Mesenchymal stem cell (in vitro differentiated cells and primary cell): ENCODE measurements around the gene CAPN5.

Source experiments
- DNase-seq: peaks from one replicate; pipeline ENCODE4 v3.0.0-alpha.2; 2013
- H2AFZ ChIP-seq: one replicate; pipeline ENCODE4 v1.6.1; 2013; ENCODE audit warnings: low read depth, mild to moderate bottlenecking, control low read depth, inconsistent platforms, low read length, moderate library complexity
- H2AK5ac ChIP-seq: 2 replicates; pipeline ENCODE4 v1.6.1; 2013; ENCODE audit warnings: low read length, moderate library complexity, mild to moderate bottlenecking, inconsistent platforms; ENCODE audit not compliant: severe bottlenecking
- H2BK120ac ChIP-seq: one replicate; pipeline ENCODE4 v1.6.1; 2013; ENCODE audit warnings: low read depth, mild to moderate bottlenecking, inconsistent platforms, low read length, moderate library complexity
- H2BK12ac ChIP-seq, 2 experiments: one replicate each; pipeline ENCODE4 v1.6.1; 2013; ENCODE audit warnings: inconsistent platforms in 2 of 2, low read length in 2 of 2, mild to moderate bottlenecking in 2 of 2, moderate library complexity in 2 of 2, control low read depth in 1 of 2
- H2BK15ac ChIP-seq: one replicate; pipeline ENCODE4 v1.6.1; 2013; ENCODE audit warnings: mild to moderate bottlenecking, low read depth, inconsistent platforms; ENCODE audit not compliant: poor library complexity, severe bottlenecking
- H2BK5ac ChIP-seq: 2 replicates; pipeline ENCODE4 v1.6.1; 2013; ENCODE audit warnings: low read depth, mild to moderate bottlenecking, low read length, control low read depth, inconsistent platforms; ENCODE audit not compliant: poor library complexity, severe bottlenecking
- H3K14ac ChIP-seq, 2 experiments: one replicate each; pipeline ENCODE4 v1.6.1; 2013; ENCODE audit warnings: inconsistent platforms in 2 of 2, low read length in 2 of 2, control low read depth in 1 of 2, mild to moderate bottlenecking in 1 of 2, moderate library complexity in 1 of 2
- H3K18ac ChIP-seq, 2 experiments: one replicate each; pipeline ENCODE4 v1.6.1; 2013; ENCODE audit warnings: inconsistent platforms in 2 of 2, low read length in 2 of 2, control low read depth in 1 of 2, low read depth in 1 of 2, mild to moderate bottlenecking in 1 of 2
- H3K23ac ChIP-seq, 2 experiments: one replicate each; pipeline ENCODE4 v1.6.1; 2013; ENCODE audit warnings: inconsistent platforms in 2 of 2, low read length in 2 of 2, mild to moderate bottlenecking in 2 of 2, moderate library complexity in 2 of 2, control low read depth in 1 of 2
- H3K27ac ChIP-seq: 2 replicates; pipeline ENCODE4 v1.5.1; 2013; ENCODE audit warnings: mild to moderate bottlenecking, moderate library complexity, low read length, control low read depth, inconsistent platforms; ENCODE audit not compliant: poor library complexity, severe bottlenecking
- H3K27me3 ChIP-seq, 2 experiments: 2 replicates each; pipeline versions ENCODE4 v1.6.1 to v1.7.0; 2013; ENCODE audit warnings: low read length in 2 of 2, mild to moderate bottlenecking in 2 of 2, moderate library complexity in 2 of 2, control low read depth in 1 of 2, inconsistent platforms in 1 of 2; ENCODE audit not compliant: control insufficient read depth in 1 of 2, insufficient read depth in 1 of 2
- H3K36me3 ChIP-seq, 2 experiments: 2 replicates each; pipeline versions ENCODE4 v1.6.1 to v1.7.0; 2013; ENCODE audit warnings: low read length in 2 of 2, control low read depth in 1 of 2, inconsistent platforms in 1 of 2, low read depth in 1 of 2, mild to moderate bottlenecking in 1 of 2; ENCODE audit not compliant: insufficient read depth in 2 of 2, control insufficient read depth in 1 of 2
- H3K4ac ChIP-seq, 2 experiments: one replicate each; pipeline ENCODE4 v1.6.1; 2013; ENCODE audit warnings: inconsistent platforms in 2 of 2, low read length in 2 of 2, mild to moderate bottlenecking in 2 of 2, moderate library complexity in 2 of 2, control low read depth in 1 of 2, low read depth in 1 of 2
- H3K4me1 ChIP-seq: 2 replicates; pipeline ENCODE4 v1.6.1; 2013; ENCODE audit warnings: low read depth, low read length, control low read depth; ENCODE audit not compliant: control insufficient read depth, insufficient read depth
- H3K4me2 ChIP-seq: 2 replicates; pipeline ENCODE4 v1.6.1; 2013; ENCODE audit warnings: low read length, mild to moderate bottlenecking, inconsistent platforms; ENCODE audit not compliant: poor library complexity, severe bottlenecking
- H3K4me3 ChIP-seq, 2 experiments: 2 replicates each; pipeline versions ENCODE4 v1.5.1 to v1.7.0; 2013; ENCODE audit warnings: low read length in 2 of 2, mild to moderate bottlenecking in 2 of 2, control low read depth in 1 of 2, low read depth in 1 of 2; ENCODE audit not compliant: insufficient read depth in 1 of 2
- H3K79me1 ChIP-seq: replicated peaks from 2 replicates; pipeline ENCODE4 v1.6.1; 2013; ENCODE audit warnings: mild to moderate bottlenecking, control low read depth, low read length, inconsistent platforms; ENCODE audit not compliant: poor library complexity, severe bottlenecking
- H3K9ac ChIP-seq: 2 replicates; pipeline ENCODE4 v1.7.0; 2013; ENCODE audit warnings: mild to moderate bottlenecking, low read length, moderate library complexity
- H3K9me3 ChIP-seq: 2 replicates; pipeline ENCODE4 v1.7.0; 2013; ENCODE audit warnings: mild to moderate bottlenecking, low read length; ENCODE audit not compliant: control insufficient read depth
- H4K8ac ChIP-seq: one replicate; pipeline ENCODE4 v1.6.1; 2013; ENCODE audit warnings: inconsistent platforms, mild to moderate bottlenecking, low read length, moderate library complexity
- H4K91ac ChIP-seq: one replicate; pipeline ENCODE4 v1.6.1; 2013; ENCODE audit warnings: mild to moderate bottlenecking, low read length, inconsistent platforms
- WGBS: methylation state at CpG from one replicate; pipeline ENCODE4 v1.1.7; 2013; ENCODE audit warnings: mixed read lengths; 5-methylcytosine and 5-hydroxymethylcytosine counted together

Gene CAPN5

DNA sequence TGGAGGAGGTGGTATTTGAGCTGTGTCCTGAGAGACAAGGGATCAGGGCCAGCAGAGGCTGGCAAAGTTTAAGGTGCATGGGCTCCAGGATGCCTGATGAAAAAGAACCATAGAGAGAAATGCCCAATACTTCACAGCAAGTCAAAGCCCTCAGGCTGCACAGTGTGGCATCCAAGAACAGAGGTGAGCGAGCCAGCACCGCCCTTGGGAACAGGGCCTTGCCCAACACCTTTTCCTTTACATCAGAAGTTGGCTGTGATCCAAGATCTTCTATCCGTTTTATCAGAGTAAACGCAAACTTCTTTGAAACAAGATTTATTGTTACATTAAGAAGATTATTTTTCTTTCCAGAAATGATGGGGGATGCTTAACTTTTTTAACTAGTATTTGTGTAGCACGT, 31.2 kb upstream of the CAPN5 start:
- Histone ChIP-seq H2AK5ac (no peak overlapping the region), H3K36me3 (peaks cover 0 to 5% of the 10 kb centered on the region in 2 experiments)
- WGBS: 92% methylated on average over 2 of the region's 5 CpGs

DNA sequence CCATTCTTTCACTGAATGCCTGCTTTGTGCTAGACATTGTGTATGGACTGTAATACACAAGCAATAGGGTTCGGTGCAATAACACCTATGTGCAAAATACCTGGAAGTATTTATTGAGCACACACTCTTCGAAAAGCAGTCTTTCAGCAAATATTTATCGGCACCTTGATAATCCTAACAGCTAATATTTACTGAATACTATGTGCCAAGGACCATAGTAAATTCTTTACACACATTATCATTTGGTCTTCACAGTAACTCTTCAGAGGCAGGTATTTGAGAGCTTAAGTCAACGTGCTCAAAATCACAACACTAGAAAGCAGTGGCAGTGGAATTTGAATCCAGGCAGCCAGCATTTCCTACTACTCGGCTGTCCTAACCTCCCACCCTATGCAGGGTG, 30.4 kb upstream of the CAPN5 start:
- Histone ChIP-seq H2BK15ac (no peak overlapping the region), H3K9me3 (no peaks in the 10 kb centered on the region), H3K36me3 (peaks cover 0 to 5% of the 10 kb centered on the region in 2 experiments), H3K18ac (no peak overlapping the region), H3K79me1 (no peaks in the 10 kb centered on the region), H3K4me3 (no peak overlapping the region), H2BK12ac (no peak overlapping the region), H2BK120ac (no peak overlapping the region), H3K14ac (no peak overlapping the region), H2BK5ac (no peak overlapping the region), H2AK5ac (no peak overlapping the region), H3K9ac (no peak overlapping the region), H3K27me3 (peaks cover 7 to 59% of the 10 kb centered on the region in 2 experiments), H3K4me2 (no peak overlapping the region), H3K23ac (no peak overlapping the region), H2AFZ (no peak overlapping the region), H4K91ac (no peak overlapping the region), H3K27ac (no peak overlapping the region), H3K4ac (no peak overlapping the region), H3K4me1 (peaks cover 9% of the 10 kb centered on the region), H4K8ac (no peak overlapping the region)
- no peak for DNase-seq
- 83% methylated on average over 4 of the region's 5 CpGs for WGBS

More for the DNA sequence above, 31.2 kb upstream of the CAPN5 start:
- Histone ChIP-seq H3K4me1 (peaks cover 9% of the 10 kb centered on the region), H3K27ac (no peak overlapping the region), H2BK12ac (no peak overlapping the region), H2BK5ac (no peak overlapping the region), H3K4ac (no peak overlapping the region), H3K18ac (no peak overlapping the region), H4K91ac (no peak overlapping the region), H3K4me2 (no peak overlapping the region), H3K4me3 (no peak overlapping the region), H3K79me1 (no peaks in the 10 kb centered on the region), H3K9me3 (no peaks in the 10 kb centered on the region), H3K23ac (no peak overlapping the region), H4K8ac (no peak overlapping the region), H2AFZ (no peak overlapping the region), H3K14ac (no peak overlapping the region), H3K27me3 (peaks cover 13 to 62% of the 10 kb centered on the region in 2 experiments), H2BK15ac (no peak overlapping the region), H2BK120ac (no peak overlapping the region), H3K9ac (no peak overlapping the region)
- DNase-seq: no peak

DNA sequence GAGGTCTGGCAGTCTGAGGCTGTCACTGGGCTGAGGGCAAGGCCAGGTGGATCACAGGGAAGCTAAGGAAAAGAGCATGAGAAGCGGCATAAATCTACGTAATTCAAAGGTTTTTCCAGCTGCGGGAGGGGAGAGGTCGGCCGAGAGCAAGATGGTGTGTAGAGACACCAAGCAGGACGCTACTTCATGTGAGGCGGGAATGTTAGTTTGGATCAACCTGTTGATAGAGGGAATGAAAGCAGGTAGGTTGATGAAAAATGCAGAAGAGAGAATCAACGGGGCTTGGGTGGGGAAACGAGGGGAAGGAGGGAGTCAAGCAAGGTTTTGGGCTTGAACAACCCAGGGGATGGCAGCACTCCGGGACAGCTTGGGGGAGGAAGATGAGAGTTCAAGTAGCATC, 29.7 kb upstream of the CAPN5 start:
- no peaks in the 10 kb centered on the region for H3K79me1 ChIP-seq
- WGBS: 85% methylated on average over 10 of the region's 10 CpGs
- H2BK120ac ChIP-seq: no peak overlapping the region
- H4K8ac ChIP-seq: no peak overlapping the region
- no peak for DNase-seq
- H3K23ac ChIP-seq: no peak overlapping the region
- no peaks in the 10 kb centered on the region for H3K9me3 ChIP-seq
- no peak overlapping the region for H2BK15ac ChIP-seq
- no peak overlapping the region for H4K91ac ChIP-seq
- H3K9ac ChIP-seq: no peak overlapping the region
- no peak overlapping the region for H3K27ac ChIP-seq
- no peak overlapping the region for H2AK5ac ChIP-seq
- H3K36me3 ChIP-seq: peaks cover 0 to 5% of the 10 kb centered on the region in 2 experiments
- peaks cover 9% of the 10 kb centered on the region for H3K4me1 ChIP-seq
- H3K4ac ChIP-seq: no peak overlapping the region
- no peak overlapping the region for H3K14ac ChIP-seq
- H2AFZ ChIP-seq: no peak overlapping the region
- H3K4me3 ChIP-seq: no peak overlapping the region
- H3K18ac ChIP-seq: no peak overlapping the region
- peaks cover 7 to 60% of the 10 kb centered on the region in 2 experiments for H3K27me3 ChIP-seq
- H2BK12ac ChIP-seq: no peak overlapping the region
- H2BK5ac ChIP-seq: no peak overlapping the region
- no peak overlapping the region for H3K4me2 ChIP-seq

GRCh38 chr11:77038029-77038824, 28.5 kb upstream of the CAPN5 start:
- no peak overlapping the region for H4K8ac ChIP-seq
- H3K4me2 ChIP-seq: no peak overlapping the region
- no peak overlapping the region for H2BK5ac ChIP-seq
- H3K9me3 ChIP-seq: no peaks in the 10 kb centered on the region
- no peak overlapping the region for H3K9ac ChIP-seq
- H4K91ac ChIP-seq: no peak overlapping the region
- H3K27ac ChIP-seq: no peak overlapping the region
- no peak overlapping the region for H2AK5ac ChIP-seq
- H3K4ac ChIP-seq: no peak overlapping the region
- peaks cover 7 to 67% of the 10 kb centered on the region in 2 experiments for H3K27me3 ChIP-seq
- no peaks in the 10 kb centered on the region for H3K79me1 ChIP-seq
- no peak for DNase-seq
- H2AFZ ChIP-seq: no peak overlapping the region
- peaks cover 9% of the 10 kb centered on the region for H3K4me1 ChIP-seq
- 84% methylated on average over 10 of the region's 10 CpGs for WGBS
- peaks cover 0 to 5% of the 10 kb centered on the region in 2 experiments for H3K36me3 ChIP-seq
- no peak overlapping the region for H2BK12ac ChIP-seq
- H2BK120ac ChIP-seq: no peak overlapping the region
- H3K23ac ChIP-seq: no peak overlapping the region
- no peak overlapping the region for H3K4me3 ChIP-seq
- H3K14ac ChIP-seq: no peak overlapping the region
- H3K18ac ChIP-seq: no peak overlapping the region
- H2BK15ac ChIP-seq: no peak overlapping the region
